Esophagus squamous epithelium (tissue), 4 donors: ENCODE results near the gene SLX9.

Source experiments
- CTCF ChIP-seq, 6 experiments: fragments of 450-650 bp in 4 of 6; fragments of 200-600 bp in 2 of 6; sonication (generic) in 2 of 6; IDR thresholded peaks; one replicate each; pipeline ENCODE4 v1.5.1; 2016 to 2019; ENCODE audit warnings: antibody characterized with exemption in 6 of 6, mild to moderate bottlenecking in 4 of 6, moderate library complexity in 4 of 6
- POLR2A ChIP-seq, 4 donors: fragments of 450-650 bp; IDR thresholded peaks; one replicate each; pipeline ENCODE4 v1.6.1; 2017; ENCODE audit warnings: antibody characterized with exemption in 4 of 4, mild to moderate bottlenecking in 4 of 4, moderate library complexity in 3 of 4

GRCh38 chr21:44990921-44991320 is 51.1 kb downstream of the SLX9 start:
- TF ChIP-seq CTCF (IDR thresholded peaks at IDR 0.05) (no peak), POLR2A (IDR thresholded peaks at IDR 0.05) (no peak)
